GM19463 (cell line): ENCODE data around the gene OXER1.

Experiments
- ATAC-seq: cut with Tn5 transposase; IDR thresholded peaks from one replicate; pipeline ENCODE4 v1.9.1; 2021; ENCODE audit warnings: mild to moderate bottlenecking, moderate library complexity; ENCODE audit not compliant: unreplicated experiment

The OXER1 gene

DNA sequence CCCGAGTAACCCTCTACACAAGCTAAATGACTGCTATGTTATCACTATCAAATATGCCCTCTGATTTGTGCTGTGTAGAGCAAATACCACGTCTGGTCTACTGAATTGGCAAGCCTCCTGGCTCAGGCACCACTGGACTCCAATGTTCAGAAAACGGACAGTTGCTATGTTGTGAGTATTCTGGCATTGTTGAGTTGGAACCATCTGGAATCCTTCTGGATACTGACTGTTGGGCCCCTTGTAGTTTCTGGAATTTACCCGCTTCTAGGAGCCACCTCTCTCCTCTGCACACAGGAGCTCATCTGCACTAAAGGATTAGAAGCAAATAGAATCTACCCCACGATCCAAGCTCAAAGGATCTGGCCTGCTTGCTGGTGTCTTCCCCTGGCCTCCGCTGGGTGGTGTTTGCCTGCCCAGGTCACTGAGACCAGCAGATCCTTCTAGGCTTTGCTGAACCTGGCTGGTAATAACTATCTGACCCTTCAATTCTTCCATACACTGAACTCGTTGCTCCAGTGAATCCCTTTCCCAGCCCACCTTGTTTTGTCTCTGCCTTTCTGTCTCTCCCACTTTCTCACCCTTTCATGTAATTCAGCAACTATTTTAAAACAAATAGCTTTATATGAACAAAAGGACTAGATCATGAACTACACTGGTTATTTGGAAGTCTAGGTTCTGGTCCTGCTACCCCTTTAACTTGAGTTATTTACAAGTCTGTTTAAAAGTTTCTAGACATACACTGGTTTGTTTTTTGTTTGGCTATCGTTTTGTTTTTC lies 30.5 kb upstream of the OXER1 start:
- ATAC-seq = no peak

DNA sequence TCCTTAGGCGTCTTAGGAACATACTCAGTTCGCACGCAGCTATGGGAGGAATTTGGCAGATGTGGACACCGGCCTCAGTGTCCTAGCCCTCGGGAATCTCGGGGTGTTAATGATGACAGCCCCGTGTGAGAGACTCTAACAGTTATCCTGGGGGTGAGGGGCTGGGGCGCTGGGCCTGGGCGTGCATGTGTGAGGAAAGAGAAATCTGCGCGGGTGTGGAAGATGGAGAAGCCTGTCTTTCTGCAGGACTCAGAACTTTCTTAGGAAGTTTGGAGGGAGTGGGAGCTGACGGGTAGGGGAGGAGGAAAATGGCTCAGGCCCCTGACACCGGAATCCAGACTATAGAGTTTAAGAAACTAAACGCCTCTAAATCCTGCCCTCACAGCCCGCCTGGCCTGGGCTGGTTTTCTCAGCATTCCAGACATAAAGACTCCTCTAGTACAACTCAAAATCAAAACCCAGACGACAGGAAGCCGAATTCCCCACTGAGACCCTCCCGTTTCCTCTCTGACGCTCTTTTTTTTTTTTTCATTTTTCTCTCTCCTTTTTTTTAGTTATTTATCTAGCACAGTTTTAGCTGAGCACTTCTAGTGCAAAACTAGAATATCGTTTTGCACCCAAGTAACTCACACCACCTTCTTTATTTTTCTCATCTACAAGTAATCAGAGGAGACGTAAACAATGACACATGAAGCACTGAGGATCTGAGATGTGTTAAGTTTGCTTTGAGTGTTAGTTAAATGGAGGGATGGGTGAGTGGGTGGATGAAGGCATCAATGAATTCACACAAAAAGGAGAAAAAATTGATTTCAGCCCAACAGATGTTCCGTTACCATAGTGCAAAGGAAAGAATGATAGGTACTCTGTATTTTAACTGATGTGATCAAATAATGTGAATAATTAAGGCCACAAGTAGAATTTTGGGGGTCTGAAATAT lies 29.7 kb upstream of the OXER1 start:
- no peak for ATAC-seq

DNA sequence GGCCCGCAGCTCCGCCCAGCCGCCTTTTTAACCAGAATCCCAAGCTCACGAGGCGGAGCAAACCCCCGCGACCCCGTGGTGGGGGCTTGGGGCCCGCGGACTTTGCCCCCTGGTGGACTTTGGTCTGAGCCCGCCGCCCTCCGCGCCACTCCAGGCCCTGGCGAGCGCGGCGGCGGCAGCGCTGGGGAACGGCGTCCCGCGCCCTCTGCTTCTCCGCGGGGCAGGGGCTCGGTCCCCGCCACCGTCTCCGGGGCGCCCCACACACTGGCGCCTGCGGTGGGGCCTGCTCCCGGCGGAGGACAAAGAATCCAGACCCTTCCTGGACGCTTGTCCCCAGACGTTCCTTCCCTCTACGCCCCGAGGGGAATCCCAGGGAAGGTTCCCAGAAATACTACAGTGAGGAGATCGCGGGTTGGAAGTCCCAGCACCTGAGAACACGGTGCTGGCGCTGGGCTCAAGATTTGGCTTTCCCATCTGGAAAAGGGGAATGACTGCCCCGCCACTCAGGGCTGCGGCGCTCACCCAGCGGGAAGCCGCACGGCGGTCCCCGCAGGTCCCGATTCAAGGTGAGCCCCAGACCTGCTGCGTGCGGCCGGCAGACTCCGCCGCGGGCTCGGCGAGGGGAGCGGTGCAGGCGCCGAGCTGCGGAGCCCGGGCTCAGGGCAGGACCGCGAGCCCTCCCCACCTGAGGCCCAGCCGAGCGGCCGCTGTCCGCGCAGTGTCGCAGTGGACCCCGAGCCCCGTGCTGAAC lies 28.8 kb upstream of the OXER1 start, which contains the start of gene HAAO:
TSS of gene HAAO (minus strand) at position 1 of the 751 bp plus-strand sequence. CDS start 47 bp downstream, outside the sequence.
- peak; percentile 36 for ATAC-seq

DNA sequence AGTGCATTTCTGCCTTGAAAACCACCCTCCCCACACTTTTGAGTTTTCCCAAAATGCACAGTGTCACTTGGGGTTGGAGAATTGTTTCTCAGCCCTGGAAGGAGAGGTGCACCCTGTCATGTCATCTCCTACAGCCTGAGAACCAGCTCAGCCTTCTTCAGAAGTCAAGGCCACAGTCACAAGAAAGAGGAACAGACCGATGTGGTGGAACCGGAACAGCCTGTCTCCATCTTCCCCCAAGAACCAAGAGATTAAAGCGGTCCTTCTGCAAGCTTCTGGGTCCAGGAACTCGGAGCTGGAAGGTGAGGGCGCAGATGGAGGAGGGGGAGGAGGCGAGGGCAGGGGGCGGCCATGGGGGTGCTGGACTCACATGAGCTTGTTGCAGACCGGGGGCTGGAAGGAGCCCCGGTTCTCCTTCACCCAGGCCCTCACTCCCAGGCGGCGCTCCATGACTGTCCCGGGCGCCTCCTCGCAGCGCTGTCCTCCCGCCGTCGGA lies 28.2 kb upstream of the OXER1 start:
- peak; percentile 1 for ATAC-seq

DNA sequence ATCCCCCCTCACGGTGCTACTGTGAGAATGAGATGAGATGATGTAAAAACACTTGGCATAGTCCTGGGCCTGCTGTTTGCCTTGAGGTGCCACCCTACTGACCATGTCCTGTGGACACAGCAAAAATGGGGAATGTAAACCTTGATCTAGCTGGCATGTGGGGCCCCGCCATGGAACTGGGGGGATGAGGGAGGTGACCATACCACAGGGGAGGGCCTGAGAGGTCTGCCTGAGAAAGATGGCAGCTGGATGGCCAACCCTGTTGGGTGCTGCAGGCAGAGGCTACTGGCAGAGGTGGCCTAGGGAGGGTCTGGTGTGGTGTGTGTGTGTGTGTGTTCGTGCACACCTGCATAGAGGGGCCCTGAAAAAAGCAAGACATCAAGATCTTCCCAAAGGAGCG lies 27.7 kb upstream of the OXER1 start:
- no peak for ATAC-seq

DNA sequence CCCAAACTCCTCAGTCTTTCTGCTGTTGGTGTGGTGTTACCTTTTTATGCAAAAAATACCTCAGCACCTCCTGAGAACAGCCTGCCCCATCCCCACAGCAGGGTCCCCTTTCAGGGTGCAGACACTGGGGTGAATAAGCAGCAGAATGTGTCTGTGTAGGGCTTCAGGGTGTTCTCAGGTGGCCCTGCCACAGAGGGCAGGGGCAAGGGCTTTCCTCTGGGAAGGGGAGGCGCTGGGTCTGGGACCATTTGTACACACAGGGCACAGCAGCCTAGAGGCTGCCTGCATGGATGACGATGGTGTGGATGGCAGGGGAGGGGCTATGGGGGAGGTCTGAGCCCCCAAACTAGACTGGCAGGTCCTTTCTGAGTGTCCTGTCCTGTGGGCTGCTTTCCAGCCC lies 25.8 kb upstream of the OXER1 start:
- ATAC-seq = no peak

DNA sequence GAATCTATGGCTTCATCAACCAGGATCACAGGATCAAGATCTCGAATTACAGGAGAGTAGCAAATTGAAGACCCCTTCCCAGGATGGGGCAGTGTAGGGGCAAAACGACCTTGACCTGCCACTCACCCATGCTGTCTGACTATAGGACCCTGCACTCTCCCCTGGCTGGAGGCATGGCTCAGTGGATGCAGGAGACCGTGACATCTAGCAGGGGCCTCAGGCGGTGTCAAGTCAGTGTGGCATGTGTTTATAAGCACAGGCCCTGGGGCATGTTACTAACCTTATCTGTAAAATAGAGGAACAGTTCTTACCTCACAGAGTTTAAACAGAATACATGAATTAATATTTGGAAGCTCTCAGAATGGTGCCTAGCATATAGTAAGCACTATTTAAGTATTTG lies 24.9 kb upstream of the OXER1 start:
- ATAC-seq = no peak

DNA sequence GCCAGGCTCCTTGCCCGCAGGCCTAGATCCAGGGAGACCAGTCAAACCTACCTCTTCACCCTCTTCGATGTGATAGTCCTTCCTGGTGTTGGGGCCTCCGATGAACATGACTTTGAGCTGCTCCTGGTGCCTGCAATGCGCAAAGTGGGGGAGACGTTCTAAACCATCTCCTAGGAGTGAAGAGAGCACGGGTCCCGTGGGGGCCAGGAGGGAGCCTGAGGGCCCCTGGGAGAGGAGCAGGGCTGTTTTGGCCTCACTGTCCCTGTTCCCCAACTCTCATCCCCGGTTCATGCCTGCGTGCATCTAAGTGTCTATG lies 24.5 kb upstream of the OXER1 start:
- ATAC-seq = no peak

DNA sequence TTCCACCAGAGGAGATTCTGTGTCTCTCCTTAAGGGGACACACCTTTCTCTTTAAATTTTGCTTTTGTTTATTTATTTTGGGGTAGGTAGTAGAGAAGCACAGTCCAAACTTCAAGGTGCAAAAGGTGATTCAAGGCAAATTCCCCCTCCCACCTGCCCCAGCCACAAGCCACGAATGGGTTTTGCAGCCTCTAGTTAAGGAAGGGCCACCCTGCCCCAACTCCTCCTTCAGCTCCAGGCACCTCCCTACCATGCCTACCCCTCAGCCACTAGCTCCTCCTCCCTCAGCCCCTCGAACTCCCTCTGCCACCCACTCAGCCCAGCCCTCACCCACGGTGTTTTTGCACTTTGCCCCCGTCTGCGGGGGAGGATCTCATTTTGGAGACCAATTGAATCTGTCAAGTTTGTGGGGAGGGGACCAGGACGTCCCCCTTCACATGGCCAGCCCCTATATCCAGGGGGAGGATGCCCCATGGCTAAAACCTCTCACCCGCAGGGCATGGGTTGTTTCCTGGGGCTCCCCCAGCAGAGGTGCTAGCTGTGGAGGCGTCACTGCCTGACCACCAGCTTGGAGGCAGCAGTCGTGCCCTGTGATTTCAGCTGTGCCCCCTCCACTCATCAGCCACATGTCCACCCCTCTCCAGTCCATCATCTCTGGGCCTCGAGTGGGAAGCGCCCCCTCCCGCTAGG lies 24.0 kb upstream of the OXER1 start:
- peak; percentile 51 for ATAC-seq

DNA sequence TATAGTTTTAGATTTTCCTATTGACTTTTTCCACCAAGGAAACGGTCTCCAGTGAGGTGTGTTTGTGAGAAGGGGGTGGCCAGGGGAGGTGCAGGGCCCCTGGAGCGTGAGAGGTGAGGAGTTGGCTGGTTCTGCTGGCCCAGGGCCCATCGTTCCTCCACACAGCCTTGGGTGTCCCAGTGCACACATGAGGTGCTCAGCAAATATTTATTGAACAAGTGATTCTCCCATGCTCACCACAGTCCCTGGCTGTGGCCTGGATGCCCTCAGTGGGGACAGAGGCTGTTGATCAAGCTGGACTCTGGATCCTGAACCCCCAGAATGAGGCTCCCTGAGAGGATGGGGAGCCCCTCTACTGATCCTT lies 23.5 kb upstream of the OXER1 start:
- no peak for ATAC-seq

DNA sequence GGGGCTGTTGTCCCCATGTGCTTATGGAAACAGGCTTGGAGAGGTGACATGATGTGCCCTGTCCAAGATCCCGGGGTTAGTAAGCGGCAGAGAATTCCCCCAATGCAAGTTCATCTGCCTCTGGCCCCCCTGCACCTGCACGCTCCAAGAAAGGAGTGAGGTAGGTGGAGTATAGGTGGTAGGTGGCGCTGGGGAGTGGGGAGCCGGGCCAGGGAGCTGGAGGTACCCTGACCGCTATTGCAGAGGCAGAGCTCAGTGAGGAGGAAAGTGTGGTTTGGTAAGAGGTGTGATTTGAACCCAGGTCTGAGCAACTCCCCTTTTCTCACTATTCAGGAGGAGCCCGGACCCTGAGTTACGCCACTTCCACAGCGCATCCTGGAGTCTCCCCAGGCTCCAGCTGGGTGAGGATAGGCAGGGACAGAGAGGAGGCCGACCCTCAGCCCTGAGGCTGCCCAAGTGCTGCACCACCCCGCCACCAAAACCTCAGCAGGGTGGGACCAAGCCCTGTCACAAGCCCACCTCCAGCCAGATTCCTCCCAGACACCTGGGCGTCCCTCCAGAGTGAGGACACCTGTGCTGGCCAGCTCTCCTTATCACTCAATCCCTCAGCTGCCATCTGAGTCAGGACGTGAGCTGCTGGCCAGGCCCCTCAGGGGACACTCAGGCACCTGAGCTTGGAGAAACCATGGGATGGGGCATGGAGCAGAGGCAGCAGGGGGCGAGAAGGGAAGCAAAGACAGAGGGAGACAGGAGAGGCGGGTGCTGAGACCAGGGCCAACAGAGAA lies 22.8 kb upstream of the OXER1 start:
- ATAC-seq = no peak

DNA sequence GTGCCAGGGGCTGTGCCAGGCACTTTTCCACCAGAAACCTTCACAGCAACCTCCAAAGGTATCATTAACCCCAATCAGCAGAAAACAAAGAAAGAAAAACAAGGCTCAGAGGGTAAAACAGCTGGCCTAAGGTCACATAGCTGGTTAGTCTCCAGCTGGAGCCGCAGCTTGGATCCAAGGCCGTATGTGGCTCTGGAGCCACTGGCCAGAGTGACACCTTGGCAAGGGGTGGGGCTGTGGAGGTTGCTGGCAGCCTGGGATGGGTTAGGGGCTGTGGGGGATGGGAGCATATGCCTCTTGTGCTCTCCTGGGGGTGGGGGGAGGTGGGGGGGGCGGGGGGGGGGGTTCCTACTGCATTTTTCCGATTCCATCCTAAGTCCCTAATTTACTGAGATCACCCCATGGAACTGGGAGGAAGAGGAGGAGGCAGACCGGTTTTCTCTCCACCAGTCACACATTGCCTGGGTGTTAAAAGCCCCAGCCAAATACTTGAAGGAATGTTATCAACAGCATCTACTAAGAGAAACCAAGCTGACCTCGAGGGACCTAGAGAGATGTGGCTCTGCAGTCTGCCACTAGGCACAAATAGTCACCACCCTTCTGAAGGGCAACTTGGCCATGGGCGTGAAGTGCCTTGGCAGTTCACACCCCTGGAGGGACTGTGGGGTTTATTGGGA lies 20.4 kb upstream of the OXER1 start:
- no peak for ATAC-seq

DNA sequence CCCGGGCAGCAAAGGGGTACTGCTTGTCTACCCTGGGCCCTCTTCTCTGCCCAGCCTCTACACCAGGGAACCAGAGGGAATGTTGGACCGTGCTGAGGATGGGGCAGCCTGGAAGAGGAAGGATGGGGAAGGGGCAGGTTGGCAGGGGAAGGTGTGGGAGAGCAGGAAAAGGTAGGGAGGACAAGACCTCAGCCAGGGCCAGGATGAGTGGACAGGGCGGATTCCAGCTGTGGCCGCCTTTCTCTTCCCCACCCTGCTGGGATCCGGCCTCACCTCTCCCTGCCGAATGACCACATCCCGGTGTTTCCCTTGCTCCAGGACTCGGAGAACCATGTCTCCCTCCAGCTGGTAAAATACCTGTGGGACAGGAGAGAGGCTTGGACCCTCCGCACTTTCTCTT lies 19.6 kb upstream of the OXER1 start:
- no peak for ATAC-seq

DNA sequence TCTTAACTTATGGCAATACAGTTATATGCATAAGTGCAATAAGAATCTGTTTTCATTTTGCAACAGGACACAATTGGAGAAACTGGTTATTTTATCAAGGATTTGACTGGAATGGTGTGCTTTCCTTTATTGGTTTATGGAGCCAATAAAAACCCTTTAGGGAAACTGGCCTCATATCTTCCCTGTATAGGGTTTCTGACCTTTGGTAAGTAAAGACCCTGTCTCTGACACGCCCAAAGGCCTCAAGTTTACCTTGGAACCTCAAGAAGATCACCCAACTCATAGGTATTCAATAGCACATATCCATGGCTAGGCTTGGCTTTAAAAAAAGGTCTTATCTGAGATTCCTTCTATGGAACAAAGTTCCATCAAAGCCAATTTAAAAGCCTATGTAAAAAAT lies 17.2 kb upstream of the OXER1 start:
- ATAC-seq = no peak

DNA sequence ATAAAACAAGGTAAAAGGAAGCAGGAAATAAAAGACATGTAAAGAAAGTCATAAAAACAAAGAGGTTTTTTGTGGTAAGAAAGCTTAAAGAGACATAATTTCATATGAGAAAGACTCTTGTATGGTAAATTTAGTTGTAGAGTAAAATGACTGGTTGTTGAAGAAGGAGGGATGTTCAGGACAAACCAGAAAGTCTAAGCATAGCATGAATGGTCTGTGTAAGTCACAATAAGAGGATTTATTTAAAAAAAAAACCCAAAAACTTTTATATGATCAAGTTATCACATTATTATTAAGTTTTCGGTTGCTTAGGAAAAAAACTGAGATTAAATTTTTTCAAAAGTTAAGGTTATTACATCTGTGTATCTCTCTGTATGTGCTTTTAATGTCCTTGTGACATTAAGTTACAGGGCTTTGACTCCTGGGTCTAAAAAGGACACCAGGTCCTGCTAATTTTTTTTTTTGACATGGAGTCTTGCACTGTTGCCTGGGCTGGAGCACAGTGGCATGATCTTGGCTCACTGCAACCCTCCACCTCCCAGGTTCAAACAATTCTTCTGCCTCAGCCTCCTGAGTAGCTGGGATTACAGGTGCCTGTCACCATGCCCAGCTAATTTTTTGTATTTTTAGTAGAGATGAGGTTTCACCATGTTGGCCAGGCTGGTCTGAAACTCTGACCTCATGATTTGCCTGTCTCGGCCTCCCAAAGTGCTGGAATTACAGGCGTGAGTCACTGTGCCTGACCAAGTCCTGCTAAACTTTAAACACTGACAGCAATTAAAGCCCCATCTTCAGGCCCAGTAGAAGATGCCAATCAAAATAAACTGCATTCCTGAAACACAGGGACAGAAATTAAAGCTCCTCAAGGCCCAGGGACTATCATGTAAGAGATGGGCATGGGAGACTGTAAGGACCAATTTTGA lies 14.2 kb upstream of the OXER1 start:
- no peak for ATAC-seq

DNA sequence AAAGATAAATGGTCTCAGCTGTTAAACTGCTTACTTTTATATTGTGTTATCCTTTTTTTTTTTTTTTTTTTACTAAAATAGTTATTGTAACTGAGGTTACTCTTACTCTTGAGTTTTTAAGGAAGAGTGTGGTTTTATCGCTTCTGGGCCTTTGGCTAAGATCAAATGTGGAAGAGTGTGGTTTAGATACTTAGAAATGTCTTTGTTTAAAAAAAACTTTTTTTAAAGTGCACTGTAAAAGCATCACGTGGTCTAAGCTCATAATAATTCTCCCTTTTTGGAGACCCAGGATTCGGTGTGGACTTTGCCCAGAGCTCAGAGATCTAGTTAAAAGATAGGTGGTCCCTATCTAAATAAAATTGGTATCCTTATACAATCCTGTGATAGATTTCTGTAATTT lies 11.9 kb upstream of the OXER1 start:
- no peak for ATAC-seq

DNA sequence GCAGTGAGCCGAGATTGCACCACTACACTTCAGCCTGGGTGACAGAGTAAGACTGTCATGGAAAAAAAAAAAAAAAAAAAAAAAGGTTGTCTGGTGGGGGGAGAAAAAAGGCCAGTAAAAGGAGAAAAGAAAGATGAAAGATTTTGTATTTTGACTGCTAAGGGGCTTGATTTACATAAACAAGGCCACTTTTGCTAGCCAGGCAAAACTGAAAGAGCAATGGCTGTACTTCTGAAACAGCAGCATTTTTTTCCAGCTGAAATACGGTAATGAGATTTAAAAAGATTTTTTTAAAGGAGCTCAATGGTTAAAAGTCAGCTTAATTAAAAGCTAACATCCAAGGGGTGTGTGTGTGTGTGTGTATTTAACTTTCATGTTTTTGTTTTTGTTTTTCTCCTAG lies 11.3 kb upstream of the OXER1 start:
- peak; percentile 48 for ATAC-seq

DNA sequence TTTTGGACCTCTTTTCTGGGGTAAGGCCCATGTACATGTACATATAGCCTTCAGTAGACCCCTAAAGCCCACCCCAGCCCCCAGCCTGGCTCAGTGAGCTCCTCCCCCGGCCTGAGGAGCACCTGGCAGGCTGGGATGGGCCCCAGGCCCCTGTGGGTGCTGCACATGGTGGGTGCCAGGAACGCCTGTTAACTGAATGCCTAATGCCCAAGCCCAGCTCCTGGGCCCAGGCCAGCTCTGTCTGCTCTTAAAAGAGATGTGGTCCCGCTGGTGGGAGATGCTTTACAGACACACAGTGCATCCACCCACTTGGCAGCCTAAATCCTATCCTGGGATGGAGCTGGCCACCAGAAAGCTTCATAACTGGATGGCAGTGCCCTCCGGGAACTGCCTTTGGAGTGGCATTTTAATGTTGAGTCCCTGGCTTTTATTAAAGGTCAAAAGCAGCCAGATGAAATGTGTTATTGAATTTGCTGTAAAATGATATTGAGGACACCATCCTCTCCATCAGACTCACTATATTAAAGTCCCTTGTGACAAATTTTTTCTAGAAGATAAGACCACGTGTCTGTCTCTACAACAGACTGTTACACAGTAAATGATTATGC lies 7.7 kb upstream of the OXER1 start:
- no peak for ATAC-seq
